ENCODE measurements around the gene DPT.

The DPT gene

GRCh38 chr1:168767894-168768584, 39.0 kb upstream of the DPT start:
- no peaks in the 10 kb centered on the region for H3K36me3 ChIP-seq
- TF ChIP-seq, protein P1, sequence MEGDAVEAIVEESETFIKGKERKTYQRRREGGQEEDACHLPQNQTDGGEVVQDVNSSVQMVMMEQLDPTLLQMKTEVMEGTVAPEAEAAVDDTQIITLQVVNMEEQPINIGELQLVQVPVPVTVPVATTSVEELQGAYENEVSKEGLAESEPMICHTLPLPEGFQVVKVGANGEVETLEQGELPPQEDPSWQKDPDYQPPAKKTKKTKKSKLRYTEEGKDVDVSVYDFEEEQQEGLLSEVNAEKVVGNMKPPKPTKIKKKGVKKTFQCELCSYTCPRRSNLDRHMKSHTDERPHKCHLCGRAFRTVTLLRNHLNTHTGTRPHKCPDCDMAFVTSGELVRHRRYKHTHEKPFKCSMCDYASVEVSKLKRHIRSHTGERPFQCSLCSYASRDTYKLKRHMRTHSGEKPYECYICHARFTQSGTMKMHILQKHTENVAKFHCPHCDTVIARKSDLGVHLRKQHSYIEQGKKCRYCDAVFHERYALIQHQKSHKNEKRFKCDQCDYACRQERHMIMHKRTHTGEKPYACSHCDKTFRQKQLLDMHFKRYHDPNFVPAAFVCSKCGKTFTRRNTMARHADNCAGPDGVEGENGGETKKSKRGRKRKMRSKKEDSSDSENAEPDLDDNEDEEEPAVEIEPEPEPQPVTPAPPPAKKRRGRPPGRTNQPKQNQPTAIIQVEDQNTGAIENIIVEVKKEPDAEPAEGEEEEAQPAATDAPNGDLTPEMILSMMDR (IDR thresholded peaks at IDR 0.05), result no peak
- no peak overlapping the region for H3K27ac ChIP-seq
- no peak overlapping the region for H3K4me3 ChIP-seq (ENCODE audit: low read depth in 1 of 2, low read length in 1 of 2)
- H3K27me3 ChIP-seq, result no peaks in the 10 kb centered on the region
- H3K4me1 ChIP-seq (ENCODE audit: control insufficient read depth in 1 of 2, insufficient read depth in 1 of 2, low read depth in 1 of 2, low read length in 1 of 2), result no peaks in the 10 kb centered on the region
- H3K9me3 ChIP-seq, result no peaks in the 10 kb centered on the region

- TF ChIP-seq, protein P1 (IDR thresholded peaks at IDR 0.05), result no peak
These were observed 37.6 kb upstream of the DPT start for GRCh38 chr1:168766568-168766967.

GRCh38 chr1:168763031-168763430, 34.0 kb upstream of the DPT start:
- no peak overlapping the region for H3K4me3 ChIP-seq (ENCODE audit: low read depth in 1 of 2, low read length in 1 of 2)
- TF ChIP-seq, protein P1 (IDR thresholded peaks at IDR 0.05), result no peak

More at GRCh38 chr1:168766568-168766967, 37.6 kb upstream of the DPT start:
- Histone ChIP-seq H3K27ac (no peak overlapping the region), H3K4me3 (ENCODE audit: low read depth in 1 of 2, low read length in 1 of 2) (no peak overlapping the region), H3K36me3 (no peaks in the 10 kb centered on the region), H3K9me3 (no peaks in the 10 kb centered on the region), H3K27me3 (no peaks in the 10 kb centered on the region), H3K4me1 (ENCODE audit: control insufficient read depth in 1 of 2, insufficient read depth in 1 of 2, low read depth in 1 of 2, low read length in 1 of 2) (no peaks in the 10 kb centered on the region)

DNA sequence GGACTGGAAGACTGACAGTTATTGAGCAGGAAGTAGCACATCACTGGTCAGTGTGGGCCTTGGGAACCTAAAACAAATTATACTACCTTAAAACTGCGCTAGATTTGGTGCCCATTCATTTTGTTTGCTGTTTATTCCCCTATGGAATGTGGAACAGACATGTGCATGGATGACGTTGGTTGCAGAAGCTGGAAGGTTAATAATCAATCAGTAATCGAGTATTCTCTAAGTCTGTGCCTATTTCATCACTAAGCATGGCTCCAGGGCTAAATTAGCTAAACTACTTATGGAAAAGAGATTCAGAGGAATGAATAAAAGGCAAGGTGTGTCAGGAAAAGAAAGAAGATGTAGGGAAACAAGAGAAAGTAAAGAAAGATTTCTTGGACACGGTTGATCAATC, 33.5 kb upstream of the DPT start:
- Histone ChIP-seq H3K27ac (no peak overlapping the region), H3K27me3 (no peaks in the 10 kb centered on the region), H3K36me3 (no peaks in the 10 kb centered on the region), H3K9me3 (no peaks in the 10 kb centered on the region), H3K4me3 (ENCODE audit: low read depth in 1 of 2, low read length in 1 of 2) (no peak overlapping the region), H3K4me1 (ENCODE audit: control insufficient read depth in 1 of 2, insufficient read depth in 1 of 2, low read depth in 1 of 2, low read length in 1 of 2) (no peaks in the 10 kb centered on the region)
- TF ChIP-seq, protein P1 (IDR thresholded peaks at IDR 0.05), result no peak

More at GRCh38 chr1:168763031-168763430, 34.0 kb upstream of the DPT start:
- Histone ChIP-seq H3K9me3 (no peaks in the 10 kb centered on the region), H3K4me1 (ENCODE audit: control insufficient read depth in 1 of 2, insufficient read depth in 1 of 2, low read depth in 1 of 2, low read length in 1 of 2) (no peaks in the 10 kb centered on the region), H3K27ac (no peak overlapping the region), H3K27me3 (no peaks in the 10 kb centered on the region), H3K36me3 (no peaks in the 10 kb centered on the region)

GRCh38 chr1:168760781-168761180, 31.8 kb upstream of the DPT start:
- H3K4me3 ChIP-seq (ENCODE audit: low read depth in 1 of 2, low read length in 1 of 2), result no peak overlapping the region
- H3K9me3 ChIP-seq, result no peaks in the 10 kb centered on the region
- H3K27ac ChIP-seq, result no peak overlapping the region
- H3K4me1 ChIP-seq (ENCODE audit: control insufficient read depth in 1 of 2, insufficient read depth in 1 of 2, low read depth in 1 of 2, low read length in 1 of 2), result no peaks in the 10 kb centered on the region
- no peaks in the 10 kb centered on the region for H3K27me3 ChIP-seq
- no peaks in the 10 kb centered on the region for H3K36me3 ChIP-seq
- TF ChIP-seq, protein P1 (IDR thresholded peaks at IDR 0.05), result no peak

Measured in neutrophil (primary cell).